Right lobe of liver (tissue), 4 donors: ENCODE data around the gene CPLX1.

ENCODE experiments used
- CTCF ChIP-seq, 4 donors: fragments of 200-600 bp in 3 of 4; fragments of 450-650 bp in 1 of 4; IDR thresholded peaks; one replicate each; pipeline versions ENCODE4 v1.5.1 to v1.8.0; 2016 to 2022; ENCODE audit warnings: antibody characterized with exemption in 4 of 4, mild to moderate bottlenecking in 2 of 4
- POLR2A ChIP-seq: fragments of 450-650 bp; IDR thresholded peaks from one replicate; pipeline ENCODE4 v1.6.1; 2017; ENCODE audit warnings: antibody characterized with exemption, mild to moderate bottlenecking
- donor health status: DM: no; HTN: no; CAD: no.
- donor health status: DM: no; HTN: no; CAD: no.
- donor health status: DM: no; HTN: yes; CAD: no.

- no peak for TF ChIP-seq CTCF (IDR thresholded peaks at IDR 0.05)
- TF ChIP-seq POLR2A = no peak
Observed at GRCh38 chr4:849478-850175, 23.7 kb upstream of the CPLX1 start.
